Cerebellar cortex (tissue), 1 donor: ENCODE measurements around the gene RNF222.
A peak's percentile ranks its signal among the peaks of the same experiment; 100 is the strongest.

Source experiments
- DNase-seq: peaks from one replicate; pipeline ENCODE4 v3.0.0-alpha.2; 2015; ENCODE audit warnings: low spot score

Gene RNF222

GRCh38 chr17:8397636-8398035 lies at the start of gene RNF222:
Gene RNF222, minus strand, starts transcription at chr17:8397827. Its CDS starts 4,366 bp downstream, at chr17:8393461.
- no peak for DNase-seq

- no peak for DNase-seq
Measured at GRCh38 chr17:8445536-8445935, 47.9 kb upstream of the RNF222 start.

GRCh38 chr17:8444494-8444893 lies 46.9 kb upstream of the RNF222 start:
- DNase-seq: no peak

GRCh38 chr17:8443756-8444155 lies 46.1 kb upstream of the RNF222 start:
- no peak for DNase-seq

GRCh38 chr17:8442310-8442709 lies 44.7 kb upstream of the RNF222 start:
- DNase-seq: no peak

- no peak for DNase-seq
Measured at GRCh38 chr17:8441690-8442089, 44.1 kb upstream of the RNF222 start.

GRCh38 chr17:8439681-8440080 lies 42.1 kb upstream of the RNF222 start:
- no peak for DNase-seq

- no peak for DNase-seq
Measured at GRCh38 chr17:8438441-8438840, 40.8 kb upstream of the RNF222 start.

- no peak for DNase-seq
Measured at GRCh38 chr17:8436844-8437171, 39.2 kb upstream of the RNF222 start.

- DNase-seq: peak; percentile 41
Measured at GRCh38 chr17:8436169-8436843, 38.7 kb upstream of the RNF222 start.

GRCh38 chr17:8435245-8436168 lies 37.9 kb upstream of the RNF222 start, which contains the start of gene NDEL1:
Gene NDEL1, plus strand, starts transcription at chr17:8435884. Its CDS starts 8,388 bp downstream, at chr17:8444272.
- peak; percentile 97 for DNase-seq

- DNase-seq: no peak
Measured at GRCh38 chr17:8430966-8431365, 33.3 kb upstream of the RNF222 start.

GRCh38 chr17:8426802-8427201 lies 29.2 kb upstream of the RNF222 start:
- no peak for DNase-seq

GRCh38 chr17:8426094-8426720 lies 28.6 kb upstream of the RNF222 start:
- DNase-seq: no peak

GRCh38 chr17:8421571-8421970 lies 23.9 kb upstream of the RNF222 start:
- DNase-seq: no peak

- no peak for DNase-seq
Measured at GRCh38 chr17:8420041-8420934, 22.7 kb upstream of the RNF222 start.

GRCh38 chr17:8419305-8419704 lies 21.7 kb upstream of the RNF222 start:
- no peak for DNase-seq

GRCh38 chr17:8418471-8418870 lies 20.8 kb upstream of the RNF222 start:
- no peak for DNase-seq

- DNase-seq: no peak
Measured at GRCh38 chr17:8417806-8418205, 20.2 kb upstream of the RNF222 start.

- DNase-seq: no peak
Measured at GRCh38 chr17:8413938-8414337, 16.3 kb upstream of the RNF222 start.

GRCh38 chr17:8413328-8413727 lies 15.7 kb upstream of the RNF222 start:
- no peak for DNase-seq

- no peak for DNase-seq
Measured at GRCh38 chr17:8412089-8412488, 14.5 kb upstream of the RNF222 start.
